CD1c-positive myeloid dendritic cell (primary cell): ENCODE measurements around the gene COL20A1.
"Not testable (repeated sequence)": the region's sequence is repeated elsewhere in the genome, so short reads cannot be mapped to it uniquely, and the experiment has no call there.

Source experiments
- DNase-seq: peaks from one replicate; pipeline ENCODE4 v3.0.0-alpha.2; 2016; ENCODE audit errors: extremely low spot score

The COL20A1 gene

DNA sequence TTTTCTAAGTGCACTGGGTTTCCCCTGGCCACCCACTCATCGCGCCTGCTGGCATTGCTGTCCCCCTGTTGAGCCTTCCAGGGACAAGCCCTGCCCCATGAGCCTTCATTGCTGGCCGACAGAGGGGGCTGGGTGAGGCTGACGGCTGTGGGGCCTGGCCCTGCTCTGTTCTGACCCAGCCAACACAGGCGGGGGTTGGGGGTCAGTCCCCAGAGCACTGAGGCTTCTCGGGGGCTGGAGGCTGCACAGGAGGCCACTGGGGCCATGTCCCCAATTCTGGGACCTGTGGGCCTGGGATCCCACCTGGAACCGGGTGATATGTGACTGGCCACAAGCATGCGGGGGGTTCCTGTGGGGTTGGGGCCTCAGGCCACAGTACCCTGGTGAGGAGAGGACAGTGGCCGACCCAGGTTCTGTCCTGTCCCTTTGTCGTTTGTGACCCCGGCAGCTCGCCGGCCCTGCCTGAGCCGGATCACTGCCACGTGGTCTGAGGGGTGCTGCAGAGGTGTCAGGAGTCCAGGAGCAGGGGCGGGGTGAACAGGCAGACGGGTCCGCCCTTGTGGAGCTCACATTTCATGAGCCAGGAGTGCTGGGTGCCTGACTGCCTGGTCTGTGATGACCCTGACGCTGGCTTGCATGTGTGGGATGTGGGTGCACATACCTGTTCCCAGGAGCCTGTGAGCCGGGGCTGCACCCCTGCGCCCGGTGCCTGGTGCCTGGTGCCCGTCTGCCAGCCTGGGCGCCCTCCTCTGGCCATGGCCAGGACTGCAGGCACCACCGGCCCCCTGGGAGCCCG lies 2.1 kb upstream of the COL20A1 start:
- DNase-seq = peak; percentile 39

DNA sequence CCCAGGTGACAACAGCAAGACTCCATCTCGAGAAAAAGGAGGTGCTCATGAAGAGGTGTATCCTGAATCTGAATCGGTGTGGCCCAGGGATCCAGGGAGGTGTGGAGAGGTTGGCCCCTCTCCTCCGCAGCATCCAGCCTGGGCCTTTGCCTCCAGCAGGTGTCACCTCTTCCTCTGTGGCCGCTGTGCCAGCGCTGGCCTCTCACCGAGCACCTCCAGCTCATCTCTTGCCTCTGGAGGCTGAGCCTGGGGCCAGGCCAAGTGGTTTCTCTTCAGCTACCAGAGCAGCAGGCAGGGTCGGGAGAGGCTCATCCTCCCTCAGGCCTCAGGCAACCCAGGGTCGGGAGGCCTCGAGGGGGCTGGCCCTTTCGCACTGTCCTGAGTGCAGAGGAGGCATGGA lies 1.2 kb upstream of the COL20A1 start:
- DNase-seq = no peak

DNA sequence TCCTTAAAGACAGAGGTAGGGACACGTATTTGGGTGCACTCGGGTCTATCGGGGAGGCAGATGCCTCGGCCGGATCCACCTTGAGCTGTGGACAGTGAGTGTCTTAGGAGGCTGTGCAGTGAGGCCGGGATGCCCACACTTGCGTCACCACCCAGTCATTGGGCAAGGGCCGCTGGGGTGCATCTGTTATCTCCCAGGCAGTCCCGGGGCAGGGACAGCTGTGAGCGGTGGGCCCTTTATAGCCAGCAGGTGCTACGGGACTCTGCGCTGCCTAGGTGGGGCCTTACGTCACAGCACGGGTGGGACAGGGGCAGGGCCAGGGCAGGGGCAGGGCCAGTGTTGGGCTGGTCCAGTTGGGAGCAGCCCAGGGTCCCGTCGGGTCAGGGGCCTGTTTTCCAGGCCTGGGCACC lies 689 bp upstream of the COL20A1 start:
- DNase-seq = no peak

DNA sequence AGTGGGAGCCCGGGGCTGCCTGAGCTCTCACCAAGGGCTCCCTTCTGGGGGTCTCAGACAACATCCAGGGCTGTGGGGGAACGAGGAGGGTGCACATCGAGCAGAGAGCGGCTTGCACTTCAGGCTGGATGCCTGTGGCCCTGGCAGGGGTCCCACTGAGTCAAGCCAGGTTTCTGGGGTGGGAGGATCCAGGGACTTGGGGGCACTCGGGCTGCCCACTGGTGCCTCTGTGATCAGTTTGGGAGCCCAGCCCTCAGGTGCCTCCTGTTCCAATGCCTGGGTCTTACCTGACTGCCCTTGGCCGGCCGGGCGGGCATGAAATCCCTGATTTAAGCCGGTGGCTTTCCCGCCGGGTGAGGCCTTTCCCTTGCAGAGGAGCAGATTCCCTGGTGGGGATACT lies 470 bp downstream of the COL20A1 start:
- no peak for DNase-seq

- no peak for DNase-seq
These were observed 1.0 kb downstream of the COL20A1 start for GRCh38 chr20:63293871-63294535.

GRCh38 chr20:63294536-63294900 lies 1.5 kb downstream of the COL20A1 start:
- no peak for DNase-seq

GRCh38 chr20:63295018-63295417 lies 2.0 kb downstream of the COL20A1 start:
- DNase-seq = no peak

DNA sequence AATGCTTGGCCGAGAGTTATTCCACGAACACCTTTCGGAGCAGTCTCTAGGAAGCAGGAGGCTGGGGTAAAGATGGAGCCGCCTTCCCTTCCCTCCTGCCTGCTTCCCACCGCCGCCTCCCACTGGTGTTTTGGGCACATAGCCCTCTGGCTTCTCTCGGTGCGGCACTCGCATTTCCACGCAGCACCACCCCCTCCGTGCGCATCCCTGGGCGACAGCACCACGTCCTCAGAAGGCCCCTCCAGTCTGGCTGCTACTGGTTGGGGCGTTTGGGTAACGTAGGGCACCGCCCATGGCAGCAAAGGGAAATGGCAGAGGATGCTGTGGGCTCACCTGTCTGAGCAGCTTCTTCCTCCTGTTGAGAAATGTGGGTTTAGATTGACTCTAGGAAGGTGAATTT lies 2.4 kb downstream of the COL20A1 start:
- no peak for DNase-seq

- DNase-seq = no peak
These were observed 2.9 kb downstream of the COL20A1 start for GRCh38 chr20:63295846-63296245.

GRCh38 chr20:63296531-63297299 lies 3.7 kb downstream of the COL20A1 start:
- no peak for DNase-seq

GRCh38 chr20:63297371-63297781 lies 4.4 kb downstream of the COL20A1 start:
- no peak for DNase-seq

GRCh38 chr20:63297796-63298572 lies 5.0 kb downstream of the COL20A1 start:
- no peak for DNase-seq

DNA sequence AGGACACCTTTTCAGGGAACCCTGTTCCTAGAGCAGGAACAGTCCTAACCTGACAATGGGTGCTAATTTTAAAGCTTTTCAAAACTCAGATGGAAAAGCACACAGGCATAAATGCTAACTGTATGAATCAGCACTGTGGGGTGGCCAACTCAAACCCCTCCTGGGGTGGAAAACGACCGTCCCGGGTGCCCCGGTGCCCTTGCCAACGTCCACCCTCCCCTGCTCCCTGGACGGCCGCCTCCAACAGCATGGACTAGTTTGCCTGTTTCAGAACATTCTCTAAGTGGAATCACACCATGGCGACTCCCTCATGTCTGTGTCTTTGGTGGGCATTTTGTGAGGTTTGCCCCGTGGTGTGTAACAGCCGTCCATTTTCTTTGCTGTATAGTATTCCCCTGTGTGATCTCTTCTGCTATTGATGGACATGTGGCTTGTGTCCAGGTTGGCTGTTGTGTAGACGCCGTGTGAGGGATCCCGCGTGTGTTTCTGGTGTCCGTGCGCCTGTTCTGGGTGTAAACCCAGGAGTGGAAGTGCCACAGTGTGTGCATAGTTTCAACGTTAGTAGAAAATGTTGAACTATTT lies 5.8 kb downstream of the COL20A1 start:
- DNase-seq = no peak

- DNase-seq = no peak
These were observed 8.7 kb downstream of the COL20A1 start for GRCh38 chr20:63301671-63302070.

GRCh38 chr20:63303095-63303666 lies 10.2 kb downstream of the COL20A1 start:
- DNase-seq = no peak

- no peak for DNase-seq
These were observed 12.4 kb downstream of the COL20A1 start for GRCh38 chr20:63305393-63305792.

DNA sequence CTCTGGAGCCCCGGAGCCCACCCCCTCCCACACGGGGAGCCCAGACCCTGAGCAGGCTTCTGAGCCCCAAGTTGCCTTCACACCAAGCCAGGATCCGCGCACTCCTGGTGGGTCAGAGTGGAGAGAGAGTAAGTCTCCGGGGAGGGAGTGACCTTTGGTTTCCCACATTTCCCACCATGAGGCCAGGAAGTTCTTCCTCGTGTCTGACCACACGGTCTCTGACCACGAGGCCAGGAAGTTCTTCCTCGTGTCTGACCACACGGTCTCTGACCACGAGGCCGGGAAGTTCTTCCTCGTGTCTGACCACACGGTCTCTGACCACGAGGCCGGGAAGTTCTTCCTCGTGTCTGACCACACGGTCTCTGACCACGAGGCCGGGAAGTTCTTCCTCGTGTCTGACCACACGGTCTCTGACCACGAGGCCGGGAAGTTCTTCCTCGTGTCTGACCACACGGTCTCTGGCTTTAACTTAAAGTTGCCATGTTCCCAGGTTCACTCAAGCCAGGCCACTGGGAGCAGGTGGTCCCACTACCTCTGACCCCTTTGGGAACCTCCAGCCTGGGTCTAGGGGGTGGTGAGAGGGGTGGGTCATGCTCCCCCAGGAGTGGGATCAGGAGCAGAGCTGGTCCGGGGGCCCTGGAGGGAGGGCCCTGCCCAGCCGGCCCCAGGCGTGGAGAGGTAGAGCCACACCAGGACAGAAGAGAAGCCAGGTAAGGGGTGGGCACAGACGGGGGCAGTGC lies 13.1 kb downstream of the COL20A1 start:
- DNase-seq = not testable (repeated sequence)

DNA sequence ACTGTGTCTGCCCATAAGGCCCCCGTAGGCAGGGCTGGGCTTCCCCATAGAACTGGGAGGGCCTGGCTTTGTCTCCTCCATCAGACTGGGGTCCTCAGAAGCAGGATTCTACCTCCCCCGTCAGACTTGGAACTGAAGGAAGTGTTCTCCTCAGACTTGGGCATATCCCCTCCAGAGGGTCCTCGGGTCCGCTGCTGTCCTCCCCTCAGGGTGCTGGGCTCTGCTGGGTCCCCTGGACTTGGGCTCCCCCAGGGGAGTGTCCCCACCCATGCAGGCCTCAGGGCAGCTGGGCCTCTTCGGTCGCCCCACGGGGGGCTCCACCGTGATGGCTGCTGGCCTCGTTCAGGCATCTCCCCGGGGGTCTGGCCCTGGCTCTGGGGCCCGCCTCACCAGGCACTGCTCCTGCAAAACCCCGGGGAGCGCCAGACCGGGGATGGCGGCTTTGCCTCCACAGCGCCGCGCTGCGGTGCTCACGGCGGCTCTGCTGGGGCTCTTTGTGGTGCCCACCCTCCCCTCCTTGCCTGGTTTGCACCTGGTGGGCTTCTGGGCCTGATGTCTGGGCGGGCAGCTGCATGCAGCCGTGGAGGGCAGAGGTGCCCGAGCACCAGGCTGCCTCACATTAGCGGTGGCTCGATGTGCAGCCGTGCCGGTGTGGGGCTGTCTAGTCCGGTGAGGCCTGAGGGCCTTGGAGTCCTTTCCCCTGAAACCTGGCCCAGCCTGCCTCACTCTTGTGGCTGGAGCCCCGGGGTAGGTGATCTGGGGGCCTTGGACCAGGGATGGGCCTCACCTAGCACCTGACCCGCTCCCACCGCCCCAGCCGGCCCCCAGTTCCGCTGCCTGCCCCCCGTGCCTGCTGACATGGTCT lies 13.9 kb downstream of the COL20A1 start:
- no peak for DNase-seq

GRCh38 chr20:63307538-63308217 lies 14.7 kb downstream of the COL20A1 start:
- DNase-seq = no peak
